ENCODE results near the gene LCE3C.

LCE3C gene

DNA sequence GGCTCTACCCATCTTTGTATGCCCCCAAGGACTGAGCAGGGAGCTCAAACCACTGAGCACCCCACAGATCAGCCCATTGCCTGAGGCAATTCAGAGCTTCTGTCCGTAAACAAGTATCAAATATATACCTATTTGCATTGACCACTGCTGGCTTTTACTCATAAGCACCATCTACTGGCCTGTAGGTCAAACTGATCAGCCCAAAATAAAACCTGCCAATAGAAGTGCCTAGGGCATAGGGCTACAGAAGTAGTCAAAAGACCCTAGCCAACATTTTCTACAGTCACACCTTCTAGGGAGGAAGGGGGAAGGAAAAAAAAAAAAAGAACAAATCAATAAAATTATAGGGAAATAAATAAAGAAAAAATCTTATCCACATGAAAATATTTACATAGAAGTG, 14.4 kb upstream of the LCE3C start:
- H2BK15ac ChIP-seq (ENCODE audit: low read depth, poor library complexity, severe bottlenecking), result no peak overlapping the region
- no peaks in the 10 kb centered on the region for H3K79me1 ChIP-seq (replicated peaks; ENCODE audit: low read length, poor library complexity, severe bottlenecking)
- no peak for DNase-seq
- H2AFZ ChIP-seq (ENCODE audit: low read depth, low read length), result no peak overlapping the region
- no peak overlapping the region for H2BK12ac ChIP-seq (ENCODE audit: low read length in 2 of 2)
- no peak overlapping the region for H3K18ac ChIP-seq (ENCODE audit: low read depth in 1 of 2, low read length in 2 of 2)
- H3K9me3 ChIP-seq (ENCODE audit: control insufficient read depth, low read length), result no peaks in the 10 kb centered on the region
- no peak overlapping the region for H2BK120ac ChIP-seq (ENCODE audit: low read depth, low read length)
- no peaks in the 10 kb centered on the region for H3K36me3 ChIP-seq (ENCODE audit: control insufficient read depth in 1 of 2, insufficient read depth in 2 of 2, low read depth in 1 of 2, low read length in 2 of 2)
- H3K9ac ChIP-seq (ENCODE audit: low read length), result no peak overlapping the region
- H3K23ac ChIP-seq (ENCODE audit: low read length in 2 of 2), result no peak overlapping the region
- no peaks in the 10 kb centered on the region for H3K4me1 ChIP-seq (ENCODE audit: control insufficient read depth, insufficient read depth, low read depth, low read length)
- H2AK5ac ChIP-seq (ENCODE audit: low read length, severe bottlenecking), result no peak overlapping the region
- no peak overlapping the region for H2BK5ac ChIP-seq (ENCODE audit: low read depth, low read length, poor library complexity, severe bottlenecking)
- no peak overlapping the region for H4K91ac ChIP-seq (ENCODE audit: low read length)
- WGBS, result no CpG with 5 or more reads among the region's 1 CpG
- no peak overlapping the region for H3K4me3 ChIP-seq (ENCODE audit: insufficient read depth in 1 of 2, low read depth in 1 of 2, low read length in 2 of 2)
- H3K27ac ChIP-seq (ENCODE audit: low read length, poor library complexity, severe bottlenecking), result no peak overlapping the region
- no peak overlapping the region for H3K4ac ChIP-seq (ENCODE audit: low read depth in 1 of 2, low read length in 2 of 2)
- no peaks in the 10 kb centered on the region for H3K27me3 ChIP-seq (ENCODE audit: control insufficient read depth in 1 of 2, insufficient read depth in 1 of 2, low read length in 2 of 2)
- H3K14ac ChIP-seq (ENCODE audit: low read length in 2 of 2), result no peak overlapping the region
- no peak overlapping the region for H4K8ac ChIP-seq (ENCODE audit: low read length)
- H3K4me2 ChIP-seq (ENCODE audit: low read length, poor library complexity, severe bottlenecking), result no peak overlapping the region

GRCh38 chr1:152596986-152597385, 3.0 kb upstream of the LCE3C start:
- H4K91ac ChIP-seq (ENCODE audit: low read length), result no peak overlapping the region
- H3K4me3 ChIP-seq (ENCODE audit: insufficient read depth in 1 of 2, low read depth in 1 of 2, low read length in 2 of 2), result no peak overlapping the region
- H3K23ac ChIP-seq (ENCODE audit: low read length in 2 of 2), result no peak overlapping the region
- H3K9me3 ChIP-seq (ENCODE audit: control insufficient read depth, low read length), result peaks cover 3% of the 10 kb centered on the region
- DNase-seq, result no peak
- no peak overlapping the region for H2BK5ac ChIP-seq (ENCODE audit: low read depth, low read length, poor library complexity, severe bottlenecking)
- no peak overlapping the region for H2BK12ac ChIP-seq (ENCODE audit: low read length in 2 of 2)
- H2AFZ ChIP-seq (ENCODE audit: low read depth, low read length), result no peak overlapping the region
- no peaks in the 10 kb centered on the region for H3K27me3 ChIP-seq (ENCODE audit: control insufficient read depth in 1 of 2, insufficient read depth in 1 of 2, low read length in 2 of 2)
- no peak overlapping the region for H3K4me2 ChIP-seq (ENCODE audit: low read length, poor library complexity, severe bottlenecking)
- H3K9ac ChIP-seq (ENCODE audit: low read length), result no peak overlapping the region
- no peak overlapping the region for H3K4ac ChIP-seq (ENCODE audit: low read depth in 1 of 2, low read length in 2 of 2)
- no peak overlapping the region for H3K14ac ChIP-seq (ENCODE audit: low read length in 2 of 2)
- no CpG with 5 or more reads among the region's 2 CpGs for WGBS
- no peaks in the 10 kb centered on the region for H3K79me1 ChIP-seq (replicated peaks; ENCODE audit: low read length, poor library complexity, severe bottlenecking)
- no peak overlapping the region for H2BK120ac ChIP-seq (ENCODE audit: low read depth, low read length)
- no peaks in the 10 kb centered on the region for H3K4me1 ChIP-seq (ENCODE audit: control insufficient read depth, insufficient read depth, low read depth, low read length)
- no peak overlapping the region for H3K27ac ChIP-seq (ENCODE audit: low read length, poor library complexity, severe bottlenecking)
- H2BK15ac ChIP-seq (ENCODE audit: low read depth, poor library complexity, severe bottlenecking), result no peak overlapping the region
- no peak overlapping the region for H3K18ac ChIP-seq (ENCODE audit: low read depth in 1 of 2, low read length in 2 of 2)
- H2AK5ac ChIP-seq (ENCODE audit: low read length, severe bottlenecking), result no peak overlapping the region
- no peak overlapping the region for H4K8ac ChIP-seq (ENCODE audit: low read length)
- H3K36me3 ChIP-seq (ENCODE audit: control insufficient read depth in 1 of 2, insufficient read depth in 2 of 2, low read depth in 1 of 2, low read length in 2 of 2), result no peaks in the 10 kb centered on the region

GRCh38 chr1:152613511-152613910, 13.5 kb downstream of the LCE3C start, which contains the start of gene LCE3B:
TSS of gene LCE3B (plus strand) at chr1:152613811. CDS start at chr1:152613811, 0 bp downstream.
- WGBS, result no CpG with 5 or more reads among the region's 1 CpG
- Histone ChIP-seq H3K9ac (ENCODE audit: low read length) (no peak within 1 kb of the TSS), H2AFZ (ENCODE audit: low read depth, low read length) (no peak within 1 kb of the TSS), H4K91ac (ENCODE audit: low read length) (no peak within 1 kb of the TSS), H3K79me1 (replicated peaks; ENCODE audit: low read length, poor library complexity, severe bottlenecking) (no peaks in the 10 kb centered on the region), H3K4me2 (ENCODE audit: low read length, poor library complexity, severe bottlenecking) (no peak within 1 kb of the TSS), H3K4me1 (ENCODE audit: control insufficient read depth, insufficient read depth, low read depth, low read length) (no peaks in the 10 kb centered on the region), H3K36me3 (ENCODE audit: control insufficient read depth in 1 of 2, insufficient read depth in 2 of 2, low read depth in 1 of 2, low read length in 2 of 2) (no peaks in the 10 kb centered on the region), H2BK12ac (ENCODE audit: low read length in 2 of 2) (no peak within 1 kb of the TSS), H3K23ac (ENCODE audit: low read length in 2 of 2) (no peak within 1 kb of the TSS), H3K4me3 (ENCODE audit: insufficient read depth in 1 of 2, low read depth in 1 of 2, low read length in 2 of 2) (no peak within 1 kb of the TSS), H2AK5ac (ENCODE audit: low read length, severe bottlenecking) (no peak within 1 kb of the TSS), H4K8ac (ENCODE audit: low read length) (no peak within 1 kb of the TSS), H2BK5ac (ENCODE audit: low read depth, low read length, poor library complexity, severe bottlenecking) (no peak within 1 kb of the TSS), H3K27ac (ENCODE audit: low read length, poor library complexity, severe bottlenecking) (no peak within 1 kb of the TSS), H3K14ac (ENCODE audit: low read length in 2 of 2) (no peak within 1 kb of the TSS), H2BK120ac (ENCODE audit: low read depth, low read length) (no peak within 1 kb of the TSS), H3K4ac (ENCODE audit: low read depth in 1 of 2, low read length in 2 of 2) (no peak within 1 kb of the TSS), H3K9me3 (ENCODE audit: control insufficient read depth, low read length) (peaks cover 11% of the 10 kb centered on the region), H3K18ac (ENCODE audit: low read depth in 1 of 2, low read length in 2 of 2) (no peak within 1 kb of the TSS), H3K27me3 (ENCODE audit: control insufficient read depth in 1 of 2, insufficient read depth in 1 of 2, low read length in 2 of 2) (no peaks in the 10 kb centered on the region), H2BK15ac (ENCODE audit: low read depth, poor library complexity, severe bottlenecking) (no peak within 1 kb of the TSS)
- no peak for DNase-seq

DNA sequence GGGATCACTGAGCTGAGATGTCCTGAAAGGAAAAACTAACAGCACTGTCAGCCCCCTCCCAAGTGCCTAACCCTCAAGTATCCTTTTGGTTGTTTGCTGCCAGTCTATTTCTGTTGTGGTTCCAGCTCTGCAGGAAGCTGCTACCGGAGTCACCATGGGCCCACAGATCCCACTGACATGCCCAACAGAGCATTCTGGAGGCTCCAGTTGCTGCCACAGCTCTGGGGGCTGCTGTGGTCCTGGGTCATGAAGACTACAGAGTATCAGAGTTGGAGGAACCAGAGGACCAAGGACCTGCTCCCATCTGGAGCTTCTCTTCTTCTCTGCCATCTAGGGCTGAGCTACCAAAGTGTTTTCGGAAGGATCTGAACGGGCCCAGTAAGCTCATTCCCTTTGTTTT, 22.0 kb downstream of the LCE3C start:
- no peak overlapping the region for H2AFZ ChIP-seq (ENCODE audit: low read depth, low read length)

More for the DNA sequence above, 22.0 kb downstream of the LCE3C start:
- no peak overlapping the region for H3K9ac ChIP-seq (ENCODE audit: low read length)
- no peak overlapping the region for H2BK5ac ChIP-seq (ENCODE audit: low read depth, low read length, poor library complexity, severe bottlenecking)
- no peaks in the 10 kb centered on the region for H3K36me3 ChIP-seq (ENCODE audit: control insufficient read depth in 1 of 2, insufficient read depth in 2 of 2, low read depth in 1 of 2, low read length in 2 of 2)
- H3K4me2 ChIP-seq (ENCODE audit: low read length, poor library complexity, severe bottlenecking), result no peak overlapping the region
- H3K4me3 ChIP-seq (ENCODE audit: insufficient read depth in 1 of 2, low read depth in 1 of 2, low read length in 2 of 2), result no peak overlapping the region
- H3K4ac ChIP-seq (ENCODE audit: low read depth in 1 of 2, low read length in 2 of 2), result no peak overlapping the region
- no peak overlapping the region for H3K18ac ChIP-seq (ENCODE audit: low read depth in 1 of 2, low read length in 2 of 2)
- no peak overlapping the region for H3K27ac ChIP-seq (ENCODE audit: low read length, poor library complexity, severe bottlenecking)
- 35% methylated on average over 3 of the region's 3 CpGs for WGBS
- no peak overlapping the region for H2BK15ac ChIP-seq (ENCODE audit: low read depth, poor library complexity, severe bottlenecking)
- H3K14ac ChIP-seq (ENCODE audit: low read length in 2 of 2), result no peak overlapping the region
- no peak for DNase-seq
- peaks cover 0 to 7% of the 10 kb centered on the region in 2 experiments for H3K27me3 ChIP-seq (ENCODE audit: control insufficient read depth in 1 of 2, insufficient read depth in 1 of 2, low read length in 2 of 2)
- H2BK12ac ChIP-seq (ENCODE audit: low read length in 2 of 2), result no peak overlapping the region
- H4K8ac ChIP-seq (ENCODE audit: low read length), result no peak overlapping the region
- no peak overlapping the region for H3K23ac ChIP-seq (ENCODE audit: low read length in 2 of 2)
- no peak overlapping the region for H2BK120ac ChIP-seq (ENCODE audit: low read depth, low read length)
- no peak overlapping the region for H4K91ac ChIP-seq (ENCODE audit: low read length)
- H2AK5ac ChIP-seq (ENCODE audit: low read length, severe bottlenecking), result no peak overlapping the region
- no peaks in the 10 kb centered on the region for H3K79me1 ChIP-seq (replicated peaks; ENCODE audit: low read length, poor library complexity, severe bottlenecking)
- peaks cover 33% of the 10 kb centered on the region for H3K9me3 ChIP-seq (ENCODE audit: control insufficient read depth, low read length)
- no peaks in the 10 kb centered on the region for H3K4me1 ChIP-seq (ENCODE audit: control insufficient read depth, insufficient read depth, low read depth, low read length)
